Measurements from ENCODE around the gene SDHAF2.
"Not testable (repeated sequence)": the region's sequence is repeated elsewhere in the genome, so short reads cannot be mapped to it uniquely, and the experiment has no call there.

The SDHAF2 gene

GRCh38 chr11:61477126-61477525, 47.2 kb downstream of the SDHAF2 start:
- no peak for DNase-seq

GRCh38 chr11:61477727-61478148, 47.8 kb downstream of the SDHAF2 start:
- no peak for DNase-seq

- not testable (repeated sequence) for DNase-seq
These were observed 49.6 kb downstream of the SDHAF2 start for GRCh38 chr11:61479360-61480058.

- DNase-seq = no peak
These were observed 50.5 kb downstream of the SDHAF2 start for GRCh38 chr11:61480261-61480993.

- DNase-seq = no peak
These were observed 51.0 kb downstream of the SDHAF2 start for GRCh38 chr11:61480994-61481335.

- no peak for DNase-seq
These were observed 51.9 kb downstream of the SDHAF2 start for GRCh38 chr11:61481806-61482205.

- no peak for DNase-seq
These were observed 52.6 kb downstream of the SDHAF2 start for GRCh38 chr11:61482513-61482912.

GRCh38 chr11:61484541-61484940, 54.6 kb downstream of the SDHAF2 start:
- no peak for DNase-seq

- DNase-seq = no peak
These were observed 55.2 kb downstream of the SDHAF2 start for GRCh38 chr11:61485080-61485479.

- DNase-seq = no peak
These were observed 56.2 kb downstream of the SDHAF2 start for GRCh38 chr11:61486011-61486620.

- no peak for DNase-seq
These were observed 56.9 kb downstream of the SDHAF2 start for GRCh38 chr11:61486779-61487178.

- DNase-seq = no peak
These were observed 57.6 kb downstream of the SDHAF2 start for GRCh38 chr11:61487342-61488025.

GRCh38 chr11:61488651-61489291, 58.8 kb downstream of the SDHAF2 start:
- no peak for DNase-seq

GRCh38 chr11:61489833-61490721, 60.2 kb downstream of the SDHAF2 start:
- no peak for DNase-seq

- DNase-seq = no peak
These were observed 61.9 kb downstream of the SDHAF2 start for GRCh38 chr11:61491736-61492395.

GRCh38 chr11:61494381-61494961, 64.5 kb downstream of the SDHAF2 start:
- no peak for DNase-seq

- DNase-seq = peak in 1 of 2 experiments; percentile 28
These were observed 66.1 kb downstream of the SDHAF2 start for GRCh38 chr11:61495801-61496601.
